Trophoblast cell (in vitro differentiated cells and primary cell): ENCODE measurements around the gene RET.

Experiments
- DNase-seq, 2 donors: peaks; one replicate each; pipeline ENCODE4 v3.0.0-alpha.2; 2016
- H2AFZ ChIP-seq: 2 replicates; pipeline ENCODE4 v1.6.1; 2013; ENCODE audit warnings: low read length, moderate library complexity, mild to moderate bottlenecking; ENCODE audit not compliant: insufficient read depth, poor library complexity
- H2AK5ac ChIP-seq: 2 replicates; pipeline ENCODE4 v1.6.1; 2013; ENCODE audit warnings: mild to moderate bottlenecking, low read length
- H2BK120ac ChIP-seq: 2 replicates; pipeline ENCODE4 v1.6.1; 2013; ENCODE audit warnings: low read length, mild to moderate bottlenecking, moderate library complexity; ENCODE audit not compliant: insufficient read depth, poor library complexity
- H2BK12ac ChIP-seq: 2 replicates; pipeline ENCODE4 v1.6.1; 2013; ENCODE audit warnings: mild to moderate bottlenecking, low read length, moderate library complexity
- H2BK5ac ChIP-seq: 2 replicates; pipeline ENCODE4 v1.6.1; 2013; ENCODE audit warnings: low read length, low read depth, moderate library complexity, mild to moderate bottlenecking; ENCODE audit not compliant: poor library complexity
- H3K14ac ChIP-seq: 2 replicates; pipeline ENCODE4 v1.6.1; 2013; ENCODE audit warnings: mild to moderate bottlenecking, low read length
- H3K18ac ChIP-seq: 2 replicates; pipeline ENCODE4 v1.6.1; 2013; ENCODE audit warnings: mild to moderate bottlenecking, low read length
- H3K23ac ChIP-seq: 2 replicates; pipeline ENCODE4 v1.6.1; 2013; ENCODE audit warnings: low read length
- H3K27ac ChIP-seq: 2 replicates; pipeline ENCODE4 v1.5.1; 2013; ENCODE audit warnings: low read depth, mild to moderate bottlenecking, inconsistent platforms, low read length, moderate library complexity
- H3K27me3 ChIP-seq: 2 replicates; pipeline ENCODE4 v1.6.1; 2013; ENCODE audit warnings: inconsistent platforms, mild to moderate bottlenecking, low read length, moderate library complexity; ENCODE audit not compliant: insufficient read depth
- H3K36me3 ChIP-seq, 2 experiments: 1 replicate in 1 of 2; 2 replicates in 1 of 2; pipeline ENCODE4 v1.6.1; 2013; ENCODE audit warnings: low read length in 2 of 2, mild to moderate bottlenecking in 2 of 2, moderate library complexity in 1 of 2; ENCODE audit not compliant: insufficient read depth in 2 of 2, control insufficient read depth in 1 of 2
- H3K4ac ChIP-seq: 2 replicates; pipeline ENCODE4 v1.6.1; 2013; ENCODE audit warnings: low read depth, mild to moderate bottlenecking, low read length, moderate library complexity
- H3K4me1 ChIP-seq, 2 experiments: 1 replicate in 1 of 2; 2 replicates in 1 of 2; pipeline ENCODE4 v1.6.1; 2013; ENCODE audit warnings: low read length in 2 of 2, mild to moderate bottlenecking in 2 of 2, moderate library complexity in 1 of 2; ENCODE audit not compliant: insufficient read depth in 2 of 2, control insufficient read depth in 1 of 2
- H3K4me2 ChIP-seq: 2 replicates; pipeline ENCODE4 v1.6.1; 2013; ENCODE audit warnings: inconsistent platforms, mild to moderate bottlenecking, low read length, moderate library complexity
- H3K4me3 ChIP-seq: 2 replicates; pipeline ENCODE4 v1.5.1; 2013; ENCODE audit warnings: mild to moderate bottlenecking, low read depth, low read length, inconsistent platforms
- H3K79me1 ChIP-seq: one replicate; pipeline ENCODE4 v1.6.1; 2013; ENCODE audit warnings: low read length
- H3K79me2 ChIP-seq: 2 replicates; pipeline ENCODE4 v1.6.1; 2013; ENCODE audit warnings: low read length, mild to moderate bottlenecking; ENCODE audit not compliant: control insufficient read depth, insufficient read depth, poor library complexity
- H3K9ac ChIP-seq: 2 replicates; pipeline ENCODE4 v1.6.1; 2013; ENCODE audit warnings: mild to moderate bottlenecking, low read length
- H3K9me3 ChIP-seq: 2 replicates; pipeline ENCODE4 v1.6.1; 2013; ENCODE audit warnings: low read depth, mild to moderate bottlenecking, control low read depth, inconsistent platforms, low read length; ENCODE audit not compliant: insufficient read depth
- H4K12ac ChIP-seq: 2 replicates; pipeline ENCODE4 v1.6.1; 2013; ENCODE audit warnings: low read depth, mild to moderate bottlenecking, low read length, moderate library complexity
- H4K8ac ChIP-seq: 2 replicates; pipeline ENCODE4 v1.6.1; 2013; ENCODE audit warnings: low read depth, mild to moderate bottlenecking, low read length, moderate library complexity
- H4K91ac ChIP-seq: one replicate; pipeline ENCODE4 v1.6.1; 2013; ENCODE audit warnings: low read depth, mild to moderate bottlenecking, low read length, moderate library complexity
- WGBS: extraction: QIAGEN DNeasy Blood & Tissue Kit; methylation state at CpG from one replicate; pipeline ENCODE4 v1.1.7; 2013; ENCODE audit warnings: missing lambda C conversion rate; ENCODE audit not compliant: insufficient read length, insufficient coverage; ENCODE audit errors: extremely low coverage; 5-methylcytosine and 5-hydroxymethylcytosine counted together

RET gene

DNA sequence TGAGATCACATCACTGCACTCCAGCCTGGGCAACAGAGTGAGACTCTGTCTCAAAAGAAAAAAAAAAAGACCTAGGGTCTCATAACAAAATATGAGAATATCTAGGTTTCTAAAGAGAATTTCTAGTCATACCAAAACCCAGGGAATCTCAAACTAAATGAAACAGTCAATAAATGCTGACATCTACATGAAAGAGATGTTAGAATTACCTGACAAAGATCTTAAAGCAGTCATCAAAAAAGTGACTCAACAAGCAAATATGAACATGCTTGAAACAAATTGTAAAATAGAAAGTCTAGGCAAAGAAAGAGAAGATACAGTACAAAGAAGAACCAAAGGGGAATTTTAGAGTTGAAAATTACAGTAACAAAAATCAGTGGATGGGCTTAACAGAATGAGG, 26.9 kb upstream of the RET start:
- no peak overlapping the region for H2BK12ac ChIP-seq
- no peak overlapping the region for H2AK5ac ChIP-seq
- H4K12ac ChIP-seq, result no peak overlapping the region
- H3K4me3 ChIP-seq, result no peak overlapping the region
- no peak overlapping the region for H3K18ac ChIP-seq
- no peaks in the 10 kb centered on the region for H3K36me3 ChIP-seq
- no peak overlapping the region for H3K4ac ChIP-seq
- no peak overlapping the region for H4K91ac ChIP-seq
- no peaks in the 10 kb centered on the region for H3K79me2 ChIP-seq
- DNase-seq, result peak in 1 of 2 donors; percentile 55
- no peak overlapping the region for H2BK5ac ChIP-seq
- H3K4me2 ChIP-seq, result no peak overlapping the region
- no peaks in the 10 kb centered on the region for H3K79me1 ChIP-seq
- no peaks in the 10 kb centered on the region for H3K9me3 ChIP-seq
- H3K4me1 ChIP-seq, result no peaks in the 10 kb centered on the region
- H3K23ac ChIP-seq, result no peak overlapping the region
- no peak overlapping the region for H2BK120ac ChIP-seq
- H2AFZ ChIP-seq, result no peak overlapping the region
- no peak overlapping the region for H3K9ac ChIP-seq
- H4K8ac ChIP-seq, result no peak overlapping the region
- H3K27me3 ChIP-seq, result no peaks in the 10 kb centered on the region
- no peak overlapping the region for H3K27ac ChIP-seq
- no peak overlapping the region for H3K14ac ChIP-seq

GRCh38 chr10:43053825-43054224, 23.0 kb upstream of the RET start:
- H3K79me2 ChIP-seq, result no peaks in the 10 kb centered on the region
- H2BK12ac ChIP-seq, result no peak overlapping the region
- H3K27me3 ChIP-seq, result no peaks in the 10 kb centered on the region
- no peaks in the 10 kb centered on the region for H3K36me3 ChIP-seq
- no peaks in the 10 kb centered on the region for H3K4me1 ChIP-seq
- no peak overlapping the region for H2AFZ ChIP-seq
- H2AK5ac ChIP-seq, result no peak overlapping the region
- H3K79me1 ChIP-seq, result no peaks in the 10 kb centered on the region
- H4K91ac ChIP-seq, result no peak overlapping the region
- no peak overlapping the region for H3K18ac ChIP-seq
- no peak overlapping the region for H3K4me2 ChIP-seq
- no peak overlapping the region for H3K23ac ChIP-seq
- H2BK5ac ChIP-seq, result no peak overlapping the region
- no peak for DNase-seq
- H3K4me3 ChIP-seq, result no peak overlapping the region
- H3K9me3 ChIP-seq, result peaks cover 2% of the 10 kb centered on the region
- no peak overlapping the region for H4K8ac ChIP-seq
- H2BK120ac ChIP-seq, result no peak overlapping the region
- no peak overlapping the region for H3K14ac ChIP-seq
- no peak overlapping the region for H4K12ac ChIP-seq
- H3K9ac ChIP-seq, result no peak overlapping the region
- H3K4ac ChIP-seq, result no peak overlapping the region
- H3K27ac ChIP-seq, result no peak overlapping the region
- WGBS, result no CpG with 5 or more reads among the region's 8 CpGs

GRCh38 chr10:43054593-43054992, 22.3 kb upstream of the RET start:
- H3K9ac ChIP-seq, result no peak overlapping the region
- H3K14ac ChIP-seq, result no peak overlapping the region
- H3K4me2 ChIP-seq, result no peak overlapping the region
- no peaks in the 10 kb centered on the region for H3K27me3 ChIP-seq
- no peak overlapping the region for H4K91ac ChIP-seq
- peaks cover 4% of the 10 kb centered on the region for H3K9me3 ChIP-seq
- H3K79me1 ChIP-seq, result no peaks in the 10 kb centered on the region
- no peak overlapping the region for H4K12ac ChIP-seq
- no peaks in the 10 kb centered on the region for H3K4me1 ChIP-seq
- H3K4ac ChIP-seq, result no peak overlapping the region
- H3K18ac ChIP-seq, result no peak overlapping the region
- H2BK120ac ChIP-seq, result no peak overlapping the region
- H3K36me3 ChIP-seq, result no peaks in the 10 kb centered on the region
- H3K27ac ChIP-seq, result no peak overlapping the region
- no peak overlapping the region for H2AFZ ChIP-seq
- H3K4me3 ChIP-seq, result no peak overlapping the region
- H2BK12ac ChIP-seq, result no peak overlapping the region
- H3K79me2 ChIP-seq, result no peaks in the 10 kb centered on the region
- no peak overlapping the region for H2BK5ac ChIP-seq
- no peak for DNase-seq
- no CpG with 5 or more reads among the region's 3 CpGs for WGBS
- H2AK5ac ChIP-seq, result no peak overlapping the region
- no peak overlapping the region for H3K23ac ChIP-seq
- no peak overlapping the region for H4K8ac ChIP-seq

GRCh38 chr10:43055217-43055616, 21.7 kb upstream of the RET start:
- Histone ChIP-seq H4K8ac (no peak overlapping the region), H3K18ac (no peak overlapping the region), H2BK120ac (no peak overlapping the region), H3K4me3 (no peak overlapping the region), H3K79me2 (no peaks in the 10 kb centered on the region), H2AFZ (no peak overlapping the region), H3K4ac (no peak overlapping the region), H2AK5ac (no peak overlapping the region), H3K27me3 (no peaks in the 10 kb centered on the region), H3K23ac (no peak overlapping the region), H3K4me2 (no peak overlapping the region), H3K4me1 (no peaks in the 10 kb centered on the region), H3K36me3 (no peaks in the 10 kb centered on the region), H3K9me3 (peaks cover 4% of the 10 kb centered on the region), H3K9ac (no peak overlapping the region), H4K91ac (no peak overlapping the region), H4K12ac (no peak overlapping the region), H3K14ac (no peak overlapping the region), H2BK12ac (no peak overlapping the region), H3K79me1 (no peaks in the 10 kb centered on the region), H3K27ac (no peak overlapping the region), H2BK5ac (no peak overlapping the region)
- WGBS, result no CpG with 5 or more reads among the region's 3 CpGs
- no peak for DNase-seq
